Activated CD4-positive, alpha-beta T cell treated with anti-CD3 and anti-CD28 coated beads for 24 hours (primary cell): Measurements from ENCODE around the gene IMPACT.

Source experiments
- DNase-seq, 2 donors: peaks; one replicate each; pipeline ENCODE4 v3.0.0-alpha.2; 2020; ENCODE audit warnings: low read depth in 2 of 2

IMPACT gene

DNA sequence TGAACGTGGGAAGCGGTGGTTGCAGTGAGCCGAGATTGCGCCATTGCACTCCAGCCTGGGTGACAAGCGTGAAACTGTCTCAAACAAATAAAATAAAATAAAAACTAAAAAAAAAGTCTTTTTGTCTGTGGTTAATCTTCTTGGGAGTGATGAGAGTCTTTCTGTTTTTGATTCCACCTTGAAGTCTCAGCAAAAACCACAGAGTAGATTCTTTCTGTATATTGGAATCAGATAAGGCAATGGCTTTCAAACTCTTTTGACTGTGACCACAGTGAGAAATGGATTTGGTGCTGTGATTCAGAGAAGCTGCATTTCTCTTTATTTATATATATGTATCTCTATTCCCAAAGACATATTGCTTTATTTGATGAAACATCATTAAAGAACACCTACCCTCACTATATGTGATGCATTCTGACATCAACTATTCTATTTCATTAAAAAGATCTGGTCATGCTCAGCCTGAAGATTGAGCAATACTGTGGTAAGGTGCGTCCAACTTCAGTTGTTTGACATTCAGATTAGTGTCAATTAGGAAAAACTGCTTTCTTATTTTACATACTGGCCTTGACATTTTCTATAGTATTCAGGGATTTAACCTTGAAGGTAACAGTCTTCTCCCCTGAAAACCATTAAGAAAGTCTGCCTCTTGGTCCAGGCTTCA lies 49.6 kb downstream of the IMPACT start:
- no peak for DNase-seq

DNA sequence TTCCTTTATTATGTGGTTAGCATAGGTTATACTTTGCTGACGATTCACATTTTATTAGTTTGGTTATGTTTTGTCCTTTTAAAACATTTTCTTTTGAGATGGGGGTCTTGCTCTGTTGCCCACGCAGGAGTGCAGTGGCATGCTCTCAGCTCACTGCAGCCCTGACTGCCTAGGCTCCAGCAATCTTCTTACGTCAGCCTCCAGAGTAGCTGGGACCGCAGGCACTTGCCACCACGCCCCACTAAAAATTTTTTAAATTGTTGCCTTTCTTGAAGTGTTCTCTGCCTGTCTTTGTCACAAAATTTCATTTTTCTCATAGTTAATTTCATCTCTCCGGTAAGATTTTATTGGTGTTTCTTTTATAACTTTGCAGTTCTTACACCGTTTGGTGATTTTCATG lies 52.9 kb downstream of the IMPACT start:
- DNase-seq = no peak

DNA sequence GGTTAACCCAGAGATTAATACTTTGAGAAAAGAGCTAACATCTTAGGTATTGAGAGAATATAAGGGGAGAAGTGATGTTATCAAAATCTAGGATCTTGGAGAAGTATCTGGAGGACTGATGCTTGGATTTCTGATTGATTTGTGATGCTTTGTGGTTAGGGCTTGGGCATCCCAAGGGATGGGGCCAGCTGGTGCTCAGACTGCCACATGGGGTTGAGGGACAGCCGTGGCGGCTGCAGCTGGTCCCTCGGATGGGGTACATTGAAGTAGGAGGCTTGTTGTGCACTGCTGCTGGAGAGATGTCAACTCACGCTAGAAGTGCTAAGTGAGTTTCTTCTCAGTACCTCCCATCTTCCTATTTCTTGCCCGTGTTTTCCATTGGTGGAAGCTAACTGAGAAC lies 56.4 kb downstream of the IMPACT start:
- DNase-seq = no peak

DNA sequence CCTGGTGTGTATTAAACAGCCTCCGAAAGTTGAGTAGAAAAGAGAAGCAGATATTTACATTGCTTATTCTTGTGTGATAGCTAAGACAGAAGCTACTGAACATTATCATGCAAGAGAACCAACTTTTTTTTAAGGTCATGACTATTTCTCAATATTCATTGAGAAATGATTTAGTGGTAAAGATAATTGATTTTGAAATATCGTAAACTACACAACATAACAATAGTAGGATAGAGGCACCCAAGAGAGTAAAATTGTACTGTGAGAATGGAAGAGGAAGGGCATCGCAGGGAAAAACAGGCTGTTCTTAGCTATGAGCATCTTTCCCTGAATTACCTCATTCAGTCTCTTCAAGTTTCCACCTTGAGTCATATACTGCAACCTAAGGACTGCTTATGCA lies 59.2 kb downstream of the IMPACT start:
- no peak for DNase-seq

DNA sequence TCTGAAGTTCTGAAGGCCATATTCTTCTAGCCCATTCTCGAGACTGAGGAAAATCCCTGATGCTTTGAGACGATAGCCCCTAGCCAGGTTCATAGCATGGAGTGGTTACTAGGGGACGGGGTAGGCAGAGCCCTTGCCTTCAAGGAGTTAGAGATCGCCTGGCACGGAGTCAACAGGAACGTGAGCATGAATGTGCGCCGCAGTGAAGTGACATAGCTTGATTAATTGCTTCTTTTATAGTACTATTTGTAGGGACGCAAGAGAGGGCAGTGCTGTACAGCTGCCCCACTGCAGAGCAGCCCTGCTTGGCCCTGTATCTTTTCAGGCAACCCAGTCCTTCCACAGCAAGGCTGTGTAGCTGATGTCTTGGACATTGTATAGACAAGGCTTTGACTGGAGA lies 60.2 kb downstream of the IMPACT start:
- DNase-seq = no peak

DNA sequence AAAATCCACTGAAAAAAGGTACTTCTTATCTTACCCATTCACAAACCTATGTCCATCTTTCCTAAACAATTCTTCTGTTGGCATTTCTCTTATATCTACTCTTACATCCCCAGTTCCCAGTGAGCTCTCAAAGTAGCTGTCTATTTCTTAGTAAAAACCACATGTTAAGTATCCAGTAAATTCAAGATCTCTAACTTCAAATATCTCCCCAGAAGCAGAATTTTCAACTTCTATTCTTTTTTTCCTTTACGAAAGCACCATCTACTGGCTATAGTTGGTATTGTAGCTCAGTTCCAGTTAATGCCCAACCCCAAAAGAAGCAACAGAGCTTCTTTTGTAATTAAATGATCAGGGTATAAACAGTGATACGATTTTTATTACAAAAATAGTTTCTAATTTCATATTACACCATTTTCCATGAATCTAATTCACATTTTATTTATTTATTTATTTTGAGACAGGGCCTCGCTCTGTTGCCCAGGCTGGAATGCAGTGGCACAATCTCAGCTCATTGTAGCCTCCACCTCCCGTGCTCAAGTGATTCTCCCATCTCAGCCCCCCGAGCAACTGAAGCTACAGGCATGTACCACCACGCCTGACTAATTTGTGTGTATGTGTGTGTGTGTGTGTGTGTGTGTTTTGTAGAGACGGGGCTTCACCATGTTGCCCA lies 62.5 kb downstream of the IMPACT start:
- DNase-seq = peak in 1 of 2 donors; percentile 8

DNA sequence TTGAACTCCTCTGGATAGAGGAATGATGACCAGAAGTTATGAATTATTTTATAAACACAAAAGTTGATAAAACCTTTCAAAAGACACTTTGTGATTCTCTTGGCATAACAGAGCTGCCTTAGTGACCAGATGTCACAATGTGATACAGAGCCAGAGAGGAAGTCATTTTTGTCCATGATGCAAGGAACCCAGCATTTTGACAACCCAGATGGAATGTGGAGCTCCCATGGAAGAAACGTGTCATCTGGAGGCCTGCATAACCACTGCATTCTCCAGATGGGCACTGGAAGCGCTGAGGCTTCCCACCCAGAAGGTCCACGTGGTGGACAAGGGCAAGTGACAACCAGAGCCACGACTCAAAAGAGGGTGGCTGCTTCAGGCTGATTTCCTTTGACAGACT lies 64.1 kb downstream of the IMPACT start:
- DNase-seq = no peak

DNA sequence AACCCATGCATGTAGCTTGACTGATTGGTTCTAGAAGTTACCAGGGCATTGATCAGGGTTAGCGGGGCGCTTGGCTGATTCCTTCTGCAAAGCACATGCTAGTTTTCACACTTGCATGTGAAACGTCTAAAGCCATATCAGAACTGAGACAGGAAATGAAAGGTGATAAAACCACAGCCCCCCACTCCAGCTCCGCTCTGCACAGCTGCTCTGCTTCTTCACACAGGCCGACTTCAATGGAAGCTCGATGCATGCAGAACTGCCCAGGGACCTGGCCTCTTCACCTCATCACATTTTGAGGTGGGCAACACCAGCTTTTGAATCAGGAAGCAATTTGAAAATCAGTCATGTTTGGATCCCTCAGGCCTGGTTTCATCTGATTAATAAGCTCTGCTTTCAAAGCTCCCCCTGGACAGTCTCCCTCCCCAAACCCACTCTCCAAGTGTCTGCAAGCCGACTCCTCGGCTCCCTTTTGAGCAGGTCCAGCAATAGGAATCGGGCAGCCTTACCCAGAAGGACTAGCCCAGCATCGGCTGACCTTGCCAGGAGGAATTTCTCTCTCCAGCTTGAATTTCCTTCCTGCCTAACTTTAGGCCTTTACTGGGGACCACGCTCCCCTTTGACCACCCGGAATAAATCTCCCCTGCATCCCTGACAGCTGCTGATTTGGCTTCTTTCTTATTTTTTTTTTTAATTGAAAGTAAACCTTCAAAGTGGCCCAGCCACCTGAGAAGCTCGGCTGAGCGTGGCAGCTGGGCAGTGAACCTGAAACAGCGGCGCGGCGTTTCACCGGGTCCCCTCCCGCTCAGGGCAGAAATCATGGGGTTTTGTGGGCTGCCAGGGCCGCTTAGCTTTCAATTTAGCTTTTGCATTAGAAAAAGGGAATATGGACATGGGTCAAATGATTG lies 65.7 kb downstream of the IMPACT start:
- DNase-seq = no peak

DNA sequence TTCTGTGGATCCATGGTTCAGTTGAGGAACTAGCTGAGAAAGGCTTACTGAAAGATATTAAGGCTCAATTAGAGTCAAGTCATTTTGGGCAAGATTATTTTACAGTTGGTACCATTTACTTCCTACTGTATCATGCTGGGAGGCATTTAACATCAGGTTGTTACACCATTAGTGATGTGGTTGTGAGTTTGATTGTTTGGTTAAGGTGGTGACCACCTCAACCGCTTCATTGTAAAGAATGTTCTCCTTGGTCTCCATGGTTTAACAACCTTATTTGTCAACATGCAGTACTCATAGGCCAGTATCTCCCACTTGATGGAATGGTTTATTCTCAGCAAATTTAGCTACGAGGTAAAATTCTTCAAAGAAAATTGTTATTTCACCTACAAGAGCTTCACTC lies 68.1 kb downstream of the IMPACT start:
- no peak for DNase-seq

DNA sequence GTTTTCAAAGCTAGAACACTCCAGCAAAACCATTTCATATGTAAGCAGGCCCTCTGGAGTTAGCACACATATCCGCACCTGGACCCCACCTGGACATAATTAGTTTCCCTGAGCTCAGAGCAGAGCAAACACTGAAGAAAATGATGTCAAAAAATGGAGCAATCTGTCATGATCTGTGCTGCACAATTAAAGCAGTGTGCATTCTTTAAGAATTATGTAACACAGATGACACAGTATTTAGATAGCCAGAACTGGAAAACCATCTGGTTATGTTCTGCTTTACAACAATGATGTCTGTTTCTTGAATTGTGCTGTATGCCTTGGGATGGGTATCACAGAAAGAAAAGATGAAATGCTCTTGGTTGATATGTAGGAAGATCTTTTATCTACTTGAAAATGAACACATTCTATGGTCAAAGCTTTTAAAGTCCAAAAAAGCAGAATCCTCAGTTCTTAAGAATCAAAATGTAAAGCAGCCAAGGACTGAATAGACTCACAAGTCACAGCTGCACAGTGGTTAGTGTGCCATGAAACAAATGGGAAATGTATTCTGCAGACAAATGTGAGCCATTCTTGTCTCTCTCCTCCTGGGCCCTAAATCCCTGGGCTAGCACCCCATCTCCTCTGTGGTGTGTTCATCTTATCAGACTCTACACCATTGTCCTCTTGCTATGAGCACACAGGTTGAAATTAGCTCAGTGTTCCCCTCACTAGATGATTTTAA lies 70.7 kb downstream of the IMPACT start:
- DNase-seq = no peak

DNA sequence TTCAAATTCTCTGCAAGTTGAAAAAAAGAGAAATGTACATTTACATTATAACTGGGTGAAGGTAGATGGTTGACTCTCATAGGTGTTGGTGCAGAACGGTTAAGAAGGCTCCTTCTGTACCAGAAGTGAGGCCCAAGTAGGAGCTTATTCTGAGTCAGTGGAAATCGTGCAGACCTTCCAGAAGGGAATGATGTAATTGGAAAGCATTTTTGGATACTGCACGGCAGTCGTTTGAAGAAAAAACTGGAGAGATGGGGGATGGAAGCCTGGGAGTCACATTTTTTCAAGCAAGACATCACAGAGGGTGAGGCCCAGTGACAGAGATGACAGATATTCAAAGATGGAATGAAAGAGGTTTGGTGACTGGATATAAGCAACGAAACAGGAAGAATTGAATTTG lies 73.3 kb downstream of the IMPACT start:
- no peak for DNase-seq

DNA sequence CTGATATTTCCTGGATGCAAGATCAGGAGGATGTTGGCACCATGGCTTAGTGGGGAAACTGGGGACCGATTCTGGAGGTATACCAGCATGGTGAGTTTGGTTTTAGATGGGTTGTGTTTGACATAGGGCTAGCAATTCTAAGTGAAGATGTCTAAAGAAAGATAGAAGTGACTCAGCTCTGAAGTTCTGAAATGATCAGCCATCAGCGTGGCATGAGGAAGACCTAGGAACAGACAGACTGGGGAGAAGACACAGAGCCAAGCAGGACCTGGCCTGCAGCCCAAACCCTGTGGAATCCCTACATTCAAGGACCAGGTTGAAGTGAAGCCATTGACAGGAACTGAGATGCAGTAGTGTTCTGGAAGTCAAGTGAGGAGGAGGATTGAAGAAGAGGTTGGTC lies 73.7 kb downstream of the IMPACT start:
- DNase-seq = no peak

DNA sequence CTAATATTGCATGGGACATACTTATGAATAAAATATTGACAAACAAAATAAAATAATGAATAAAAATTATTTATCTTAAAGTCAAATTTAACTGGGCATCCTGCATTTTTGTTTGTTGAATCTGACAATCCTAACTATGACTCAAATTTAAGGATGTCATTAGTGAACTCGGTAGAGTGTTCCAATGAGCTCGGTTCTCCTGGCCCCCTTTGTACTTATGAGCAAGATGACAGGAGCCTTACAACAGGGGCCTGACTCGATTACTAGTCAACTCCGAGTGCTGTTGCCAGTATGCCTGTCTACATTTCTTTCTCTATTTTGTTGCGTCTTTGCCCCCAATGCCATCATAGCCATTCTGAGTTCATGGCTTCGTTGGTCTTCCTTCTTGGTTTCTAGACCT lies 74.3 kb downstream of the IMPACT start:
- no peak for DNase-seq

DNA sequence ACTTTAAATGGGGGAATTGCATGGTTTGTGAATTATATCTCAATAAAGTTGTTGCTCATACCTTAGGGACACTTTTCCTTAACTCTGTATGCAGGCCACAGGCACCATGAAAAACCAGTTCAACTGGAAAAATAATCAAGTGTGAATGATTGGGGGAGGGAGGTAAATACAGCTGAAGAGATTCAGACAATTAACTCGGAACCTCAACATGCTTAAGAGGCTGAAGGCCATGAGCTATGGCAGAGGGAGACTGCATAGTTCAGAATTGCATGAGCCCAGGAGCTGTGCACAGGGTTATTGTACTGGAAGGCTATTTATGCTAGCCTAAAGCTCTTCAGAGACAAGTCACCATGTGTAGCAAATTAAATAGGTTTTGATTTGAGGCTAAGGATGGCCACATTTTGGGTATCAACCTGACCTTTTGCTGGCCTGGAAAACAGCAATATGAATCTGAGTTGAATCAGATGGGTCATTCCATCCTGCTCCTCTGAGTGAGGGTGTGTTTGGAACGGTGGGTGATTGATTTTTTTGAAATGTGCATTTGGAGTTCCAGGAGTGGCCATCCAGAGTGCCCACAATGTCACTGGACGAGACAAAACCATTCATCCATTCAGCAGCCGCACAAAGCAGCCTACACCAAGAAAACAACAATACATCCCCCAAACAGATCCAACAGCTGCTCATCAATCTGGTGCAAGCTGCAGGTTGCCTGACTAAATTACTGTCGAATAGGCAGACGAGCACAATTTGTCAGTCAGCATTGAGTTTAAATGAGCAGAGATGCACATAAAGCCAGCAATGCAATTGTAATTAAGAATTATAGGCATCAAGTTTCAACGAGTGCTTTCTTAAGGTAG lies 76.4 kb downstream of the IMPACT start:
- DNase-seq = no peak
